PC-9 (cell line): ENCODE measurements around the gene NFATC1.

ENCODE experiments used
- CTCF ChIP-seq: fragments of 200-600 bp; sonication (generic); conservative IDR thresholded peaks from 2 replicates; pipeline ENCODE4 v1.6.1; 2017; ENCODE audit warnings: mixed run types, antibody characterized with exemption, mild to moderate bottlenecking, moderate library complexity
- EZH2 ChIP-seq: fragments of 200-600 bp; sonication (generic); IDR thresholded peaks from 2 replicates; pipeline ENCODE4 v1.8.0; 2017; ENCODE audit warnings: antibody characterized with exemption, low read depth

DNA sequence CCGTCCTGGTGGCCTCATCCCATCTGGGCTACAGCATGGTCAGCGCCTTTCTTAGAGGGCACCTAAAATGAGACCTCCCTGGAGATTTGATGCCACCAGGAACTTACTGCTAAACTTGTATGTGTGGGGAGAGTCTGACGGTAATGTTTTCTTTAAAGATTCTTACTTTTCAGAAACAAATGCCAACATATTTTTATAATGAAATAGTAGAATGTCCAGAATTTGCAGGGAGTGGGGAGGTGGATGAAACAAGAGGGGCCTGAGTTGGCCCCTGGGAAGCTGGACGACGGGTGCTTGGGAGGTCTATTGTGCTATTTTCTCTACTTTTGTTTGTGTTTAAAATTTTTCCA lies 165.1 kb downstream of the NFATC1 start:
- TF ChIP-seq CTCF (no peak), EZH2 (no peak)
